OCI-LY3 (cell line): ENCODE data around the gene OPHN1.

ENCODE experiments used
- H2AFZ ChIP-seq: fragments of 200-600, 300-600 bp; shearing (Covaris generic); 2 replicates; pipeline ENCODE4 v1.6.0; 2014; ENCODE audit warnings: antibody characterized with exemption, low read depth, low read length
- H3K27ac ChIP-seq: fragments of 200-600, 300-600 bp; sonication (generic); 2 replicates; pipeline ENCODE4 v1.5.1; 2014; ENCODE audit warnings: mild to moderate bottlenecking, low read length, moderate library complexity, mixed read lengths
- H3K27me3 ChIP-seq: fragments of 200-600, 300-600 bp; sonication (generic); 2 replicates; pipeline ENCODE4 v1.6.1; 2014; ENCODE audit warnings: low read depth, low read length, mixed read lengths
- H3K36me3 ChIP-seq: fragments of 200-600, 300-600 bp; sonication (generic); replicated peaks from 2 replicates; pipeline ENCODE3; 2014; ENCODE audit warnings: low read depth, low read length, mixed read lengths
- H3K4me1 ChIP-seq: fragments of 300-600, 200-600 bp; sonication (generic); 2 replicates; pipeline ENCODE4 v1.6.1; 2014; ENCODE audit warnings: low read length, mixed read lengths
- H3K4me2 ChIP-seq: fragments of 200-600, 300-600 bp; sonication (generic); 2 replicates; pipeline ENCODE4 v1.6.1; 2014; ENCODE audit warnings: low read length, mixed read lengths
- H3K4me3 ChIP-seq: fragments of 300-600, 200-600 bp; sonication (generic); 2 replicates; pipeline ENCODE4 v1.5.1; 2014; ENCODE audit warnings: antibody characterized with exemption, mild to moderate bottlenecking, low read length, moderate library complexity
- H3K79me2 ChIP-seq: fragments of 300-600, 200-600 bp; shearing (Covaris generic); 2 replicates; pipeline ENCODE4 v1.6.1; 2014; ENCODE audit warnings: mild to moderate bottlenecking, low read length, mixed read lengths
- H3K9ac ChIP-seq: fragments of 300-600, 200-600 bp; shearing (Covaris generic); 2 replicates; pipeline ENCODE4 v1.6.0; 2014; ENCODE audit warnings: mild to moderate bottlenecking, low read length, moderate library complexity
- H3K9me3 ChIP-seq: fragments of 200-600, 300-600 bp; shearing (Covaris generic); 2 replicates; pipeline ENCODE4 v1.6.1; 2014; ENCODE audit warnings: low read length, mixed read lengths; ENCODE audit not compliant: insufficient read depth
- H4K20me1 ChIP-seq: fragments of 200-600, 300-600 bp; sonication (generic); 2 replicates; pipeline ENCODE4 v1.6.1; 2016; ENCODE audit warnings: low read length, mixed read lengths; ENCODE audit not compliant: insufficient read depth
- EZH2phosphoT487 ChIP-seq: fragments of 200-600 bp; shearing (Covaris generic); IDR thresholded peaks from 2 replicates; pipeline ENCODE4 v1.6.1; 2018; ENCODE audit warnings: antibody characterized with exemption, mixed run types, low read depth
- TF ChIP-seq, protein P1 (sequence below): fragments of 200-600, 300-600 bp; sonication (generic); IDR thresholded peaks from 2 replicates; pipeline ENCODE4 v1.5.1; 2014; ENCODE audit warnings: antibody characterized with exemption, low read length, low read depth

The OPHN1 gene

DNA sequence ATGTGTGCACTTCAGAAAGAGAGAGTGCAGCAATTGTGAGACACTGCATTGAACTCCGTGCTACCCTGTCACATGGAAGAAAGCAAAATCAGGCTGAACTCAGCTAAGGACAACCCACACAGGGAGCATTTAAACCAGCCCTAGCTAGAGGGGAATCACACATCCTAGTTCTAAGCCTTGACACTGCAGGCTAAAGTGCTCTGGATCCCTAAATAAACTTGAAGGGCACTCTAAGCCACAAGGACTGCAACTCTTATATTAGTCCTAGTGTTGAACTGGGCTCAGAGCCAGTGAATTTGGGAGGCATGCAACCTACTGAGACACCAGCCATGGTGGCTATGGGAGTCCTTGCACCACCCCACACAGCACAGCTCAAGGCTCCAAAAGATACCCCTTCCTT lies 311.9 kb downstream of the OPHN1 start:
- Histone ChIP-seq H2AFZ (no peak overlapping the region), H3K36me3 (no peaks in the 10 kb centered on the region), H3K4me2 (peak overlapping the region; percentile 37), H3K79me2 (no peaks in the 10 kb centered on the region), H3K4me3 (no peak overlapping the region), H3K27me3 (peaks cover 16% of the 10 kb centered on the region; the same call in 1 of the 2 replicates), H3K27ac (no peak overlapping the region), H3K9me3 (no peaks in the 10 kb centered on the region), H4K20me1 (no peaks in the 10 kb centered on the region), H3K4me1 (peaks cover 13% of the 10 kb centered on the region), H3K9ac (no peak overlapping the region)
- no peak for TF ChIP-seq EZH2phosphoT487
- TF ChIP-seq, protein P1, sequence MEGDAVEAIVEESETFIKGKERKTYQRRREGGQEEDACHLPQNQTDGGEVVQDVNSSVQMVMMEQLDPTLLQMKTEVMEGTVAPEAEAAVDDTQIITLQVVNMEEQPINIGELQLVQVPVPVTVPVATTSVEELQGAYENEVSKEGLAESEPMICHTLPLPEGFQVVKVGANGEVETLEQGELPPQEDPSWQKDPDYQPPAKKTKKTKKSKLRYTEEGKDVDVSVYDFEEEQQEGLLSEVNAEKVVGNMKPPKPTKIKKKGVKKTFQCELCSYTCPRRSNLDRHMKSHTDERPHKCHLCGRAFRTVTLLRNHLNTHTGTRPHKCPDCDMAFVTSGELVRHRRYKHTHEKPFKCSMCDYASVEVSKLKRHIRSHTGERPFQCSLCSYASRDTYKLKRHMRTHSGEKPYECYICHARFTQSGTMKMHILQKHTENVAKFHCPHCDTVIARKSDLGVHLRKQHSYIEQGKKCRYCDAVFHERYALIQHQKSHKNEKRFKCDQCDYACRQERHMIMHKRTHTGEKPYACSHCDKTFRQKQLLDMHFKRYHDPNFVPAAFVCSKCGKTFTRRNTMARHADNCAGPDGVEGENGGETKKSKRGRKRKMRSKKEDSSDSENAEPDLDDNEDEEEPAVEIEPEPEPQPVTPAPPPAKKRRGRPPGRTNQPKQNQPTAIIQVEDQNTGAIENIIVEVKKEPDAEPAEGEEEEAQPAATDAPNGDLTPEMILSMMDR: no peak

GRCh38 chrX:68115371-68115770 lies 317.9 kb downstream of the OPHN1 start:
- H3K9ac ChIP-seq: no peak overlapping the region
- H3K4me2 ChIP-seq: peak overlapping the region; percentile 57
- H3K9me3 ChIP-seq: no peaks in the 10 kb centered on the region
- H3K4me3 ChIP-seq: no peak overlapping the region
- H3K79me2 ChIP-seq: no peaks in the 10 kb centered on the region
- H3K27me3 ChIP-seq: peaks cover 10% of the 10 kb centered on the region; the same call in 1 of the 2 replicates
- H4K20me1 ChIP-seq: no peaks in the 10 kb centered on the region
- TF ChIP-seq EZH2phosphoT487: no peak
- TF ChIP-seq, protein P1: no peak
- no peak overlapping the region for H2AFZ ChIP-seq
- no peaks in the 10 kb centered on the region for H3K36me3 ChIP-seq
- H3K4me1 ChIP-seq: peaks cover 18% of the 10 kb centered on the region
- H3K27ac ChIP-seq: no peak overlapping the region

DNA sequence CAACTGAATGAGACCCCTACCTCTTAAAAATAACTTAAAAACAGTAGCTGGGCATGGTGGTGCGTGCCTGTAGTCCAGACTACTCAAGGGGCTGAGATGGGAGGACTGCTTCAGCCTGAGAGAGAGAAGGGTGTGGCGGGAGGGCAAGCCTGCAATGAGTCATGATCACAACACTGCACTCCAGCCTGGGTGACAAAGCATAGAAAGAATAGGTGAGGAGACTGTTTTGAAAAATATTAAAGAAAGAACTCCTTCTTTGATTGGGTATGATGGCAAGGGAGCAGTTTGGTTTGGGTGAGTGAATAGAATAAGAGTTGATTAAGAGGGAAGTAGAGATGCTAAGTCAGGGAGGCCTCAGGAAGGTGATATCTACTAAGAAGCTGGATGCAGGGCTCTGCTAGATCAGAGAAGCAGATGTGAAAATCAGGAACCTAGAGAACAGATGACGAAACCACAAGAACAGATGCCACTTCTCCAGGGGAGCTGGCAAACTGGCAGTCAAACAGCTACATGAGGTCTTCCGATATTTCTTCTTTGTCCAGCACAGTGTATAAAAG lies 318.6 kb downstream of the OPHN1 start:
- peaks cover 10% of the 10 kb centered on the region; the same call in 1 of the 2 replicates for H3K27me3 ChIP-seq
- H3K27ac ChIP-seq: 0 out of 2 replicates have a peak overlapping the region, but pooled peaks have one; percentile 33
- H3K4me2 ChIP-seq: peak overlapping the region; percentile 57
- no peaks in the 10 kb centered on the region for H4K20me1 ChIP-seq
- TF ChIP-seq, protein P1: no peak
- TF ChIP-seq EZH2phosphoT487: no peak
- no peaks in the 10 kb centered on the region for H3K9me3 ChIP-seq
- peaks cover 18% of the 10 kb centered on the region for H3K4me1 ChIP-seq
- no peak overlapping the region for H3K9ac ChIP-seq
- H2AFZ ChIP-seq: no peak overlapping the region
- H3K4me3 ChIP-seq: 0 out of 2 replicates have a peak overlapping the region, but pooled peaks have one; percentile 22
- H3K79me2 ChIP-seq: no peaks in the 10 kb centered on the region
- H3K36me3 ChIP-seq: no peaks in the 10 kb centered on the region

- Histone ChIP-seq H2AFZ (no peak overlapping the region), H3K4me1 (peaks cover 18% of the 10 kb centered on the region), H3K27ac (0 out of 2 replicates have a peak overlapping the region, but pooled peaks have one; percentile 33), H3K9me3 (no peaks in the 10 kb centered on the region), H3K4me3 (no peak overlapping the region), H3K27me3 (peaks cover 10% of the 10 kb centered on the region; the same call in 1 of the 2 replicates), H3K9ac (no peak overlapping the region), H3K79me2 (no peaks in the 10 kb centered on the region), H3K4me2 (peak overlapping the region; percentile 57), H4K20me1 (no peaks in the 10 kb centered on the region), H3K36me3 (no peaks in the 10 kb centered on the region)
- TF ChIP-seq, protein P1: no peak
- no peak for TF ChIP-seq EZH2phosphoT487
Measured at GRCh38 chrX:68113837-68114572, 319.3 kb downstream of the OPHN1 start.
